Measurements from ENCODE around the gene TACC3.

TACC3 gene

DNA sequence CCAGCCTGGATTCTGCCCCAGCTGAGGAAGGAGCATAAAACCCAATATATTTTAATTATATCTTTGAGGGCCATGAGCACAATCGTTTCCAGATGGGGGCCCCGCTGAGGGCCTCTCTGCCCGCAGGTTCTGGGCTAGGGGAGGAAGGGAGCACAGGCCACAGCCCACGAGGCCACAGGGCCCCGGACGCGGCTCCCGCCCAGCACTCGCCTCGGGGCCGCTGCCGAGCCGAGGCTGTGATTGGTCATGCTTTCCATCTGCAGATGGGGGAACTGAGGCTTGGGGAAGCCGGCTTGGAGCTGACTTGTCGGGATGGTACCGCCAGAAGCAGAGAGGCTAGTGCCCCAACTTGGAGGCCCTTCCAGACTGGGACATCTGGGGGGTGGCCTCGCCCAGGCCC is 34.0 kb downstream of the TACC3 start:
- TF ChIP-seq, protein P1, sequence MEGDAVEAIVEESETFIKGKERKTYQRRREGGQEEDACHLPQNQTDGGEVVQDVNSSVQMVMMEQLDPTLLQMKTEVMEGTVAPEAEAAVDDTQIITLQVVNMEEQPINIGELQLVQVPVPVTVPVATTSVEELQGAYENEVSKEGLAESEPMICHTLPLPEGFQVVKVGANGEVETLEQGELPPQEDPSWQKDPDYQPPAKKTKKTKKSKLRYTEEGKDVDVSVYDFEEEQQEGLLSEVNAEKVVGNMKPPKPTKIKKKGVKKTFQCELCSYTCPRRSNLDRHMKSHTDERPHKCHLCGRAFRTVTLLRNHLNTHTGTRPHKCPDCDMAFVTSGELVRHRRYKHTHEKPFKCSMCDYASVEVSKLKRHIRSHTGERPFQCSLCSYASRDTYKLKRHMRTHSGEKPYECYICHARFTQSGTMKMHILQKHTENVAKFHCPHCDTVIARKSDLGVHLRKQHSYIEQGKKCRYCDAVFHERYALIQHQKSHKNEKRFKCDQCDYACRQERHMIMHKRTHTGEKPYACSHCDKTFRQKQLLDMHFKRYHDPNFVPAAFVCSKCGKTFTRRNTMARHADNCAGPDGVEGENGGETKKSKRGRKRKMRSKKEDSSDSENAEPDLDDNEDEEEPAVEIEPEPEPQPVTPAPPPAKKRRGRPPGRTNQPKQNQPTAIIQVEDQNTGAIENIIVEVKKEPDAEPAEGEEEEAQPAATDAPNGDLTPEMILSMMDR (IDR thresholded peaks at IDR 0.05; ENCODE audit: insufficient read depth, low read length, poor library complexity, severe bottlenecking) = no peak
- no peak for DNase-seq (ENCODE audit: extremely low read depth, insufficient read length)
- no peaks in the 10 kb centered on the region; the same call in 1 of the 2 replicates for H3K27me3 ChIP-seq (replicated peaks; ENCODE audit: control insufficient read depth, insufficient read depth, low read length)
- H3K36me3 ChIP-seq (ENCODE audit: control insufficient read depth, insufficient read depth, low read length) = no peaks in the 10 kb centered on the region
- no peak overlapping the region for H3K4me3 ChIP-seq (replicated peaks; ENCODE audit: low read depth, low read length)

DNA sequence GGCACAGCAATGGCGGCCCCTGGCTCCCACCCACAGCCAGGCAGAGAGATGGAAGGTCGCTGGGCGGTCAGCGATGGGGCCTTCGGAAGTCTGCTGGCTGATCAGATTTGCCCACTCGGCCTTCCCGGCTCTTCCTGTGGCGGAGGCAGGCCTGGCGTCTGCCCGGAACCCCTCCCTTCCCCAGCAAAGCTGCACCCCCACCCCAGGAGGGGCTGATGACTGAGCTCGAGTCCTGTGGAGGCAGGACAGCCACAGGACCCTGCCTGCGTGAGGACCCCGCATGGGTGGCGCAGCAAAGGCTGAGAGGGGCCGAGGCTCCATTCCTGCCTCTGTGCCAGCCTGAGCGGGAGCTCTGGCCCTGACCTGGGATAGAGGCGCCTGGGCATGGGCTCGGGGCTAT is 34.8 kb downstream of the TACC3 start:
- Histone ChIP-seq H3K36me3 (ENCODE audit: control insufficient read depth, insufficient read depth, low read length) (no peaks in the 10 kb centered on the region), H3K4me3 (replicated peaks; ENCODE audit: low read depth, low read length) (no peak overlapping the region), H3K27me3 (replicated peaks; ENCODE audit: control insufficient read depth, insufficient read depth, low read length) (no peaks in the 10 kb centered on the region; the same call in 1 of the 2 replicates)
- DNase-seq (ENCODE audit: extremely low read depth, insufficient read length) = no peak
- TF ChIP-seq, protein P1 (IDR thresholded peaks at IDR 0.05; ENCODE audit: insufficient read depth, low read length, poor library complexity, severe bottlenecking) = no peak

GRCh38 chr4:1756893-1757779 is 35.8 kb downstream of the TACC3 start:
- TF ChIP-seq, protein P1 (IDR thresholded peaks at IDR 0.05; ENCODE audit: insufficient read depth, low read length, poor library complexity, severe bottlenecking) = no peak

DNA sequence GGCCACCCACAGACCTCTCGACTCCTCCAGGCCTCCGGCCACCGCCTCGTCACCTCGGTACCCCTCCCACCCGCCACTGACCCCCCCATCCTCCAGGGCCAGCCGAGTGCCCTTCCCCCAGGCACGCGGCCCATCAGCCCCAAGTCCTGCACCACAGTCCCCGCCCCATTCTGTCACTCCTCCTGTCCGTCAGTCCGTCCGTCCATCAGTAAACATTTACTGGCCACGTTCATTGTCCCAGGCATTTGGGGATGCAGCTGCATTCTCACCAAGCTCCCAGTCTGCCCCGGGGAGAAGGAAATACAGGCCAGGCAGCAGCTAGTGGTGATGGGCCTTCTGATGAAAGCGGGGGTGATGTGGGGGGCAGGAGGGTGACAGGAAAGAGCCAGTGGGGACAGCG is 36.5 kb downstream of the TACC3 start:
- no peak for DNase-seq (ENCODE audit: extremely low read depth, insufficient read length)
- Histone ChIP-seq H3K27me3 (replicated peaks; ENCODE audit: control insufficient read depth, insufficient read depth, low read length) (no peaks in the 10 kb centered on the region; the same call in 1 of the 2 replicates), H3K4me3 (replicated peaks; ENCODE audit: low read depth, low read length) (no peak overlapping the region), H3K36me3 (ENCODE audit: control insufficient read depth, insufficient read depth, low read length) (no peaks in the 10 kb centered on the region)
- TF ChIP-seq, protein P1 (IDR thresholded peaks at IDR 0.05; ENCODE audit: insufficient read depth, low read length, poor library complexity, severe bottlenecking) = no peak

More at GRCh38 chr4:1756893-1757779, 35.8 kb downstream of the TACC3 start:
- no peak for DNase-seq (ENCODE audit: extremely low read depth, insufficient read length)
- Histone ChIP-seq H3K36me3 (ENCODE audit: control insufficient read depth, insufficient read depth, low read length) (no peaks in the 10 kb centered on the region), H3K4me3 (replicated peaks; ENCODE audit: low read depth, low read length) (no peak overlapping the region), H3K27me3 (replicated peaks; ENCODE audit: control insufficient read depth, insufficient read depth, low read length) (no peaks in the 10 kb centered on the region; the same call in 1 of the 2 replicates)

- no peak for DNase-seq (ENCODE audit: extremely low read depth, insufficient read length)
- TF ChIP-seq, protein P1 (IDR thresholded peaks at IDR 0.05; ENCODE audit: insufficient read depth, low read length, poor library complexity, severe bottlenecking) = no peak
- H3K27me3 ChIP-seq (replicated peaks; ENCODE audit: control insufficient read depth, insufficient read depth, low read length) = no peaks in the 10 kb centered on the region; the same call in 1 of the 2 replicates
- no peaks in the 10 kb centered on the region for H3K36me3 ChIP-seq (ENCODE audit: control insufficient read depth, insufficient read depth, low read length)
- no peak overlapping the region for H3K4me3 ChIP-seq (replicated peaks; ENCODE audit: low read depth, low read length)
Measured at GRCh38 chr4:1758306-1759121, 37.2 kb downstream of the TACC3 start.

Data from GM06990 (cell line).